ENCODE measurements around the gene SLC22A3.
"Not testable (repeated sequence)": the region's sequence is repeated elsewhere in the genome, so short reads cannot be mapped to it uniquely, and the experiment has no call there.

SLC22A3 gene

DNA sequence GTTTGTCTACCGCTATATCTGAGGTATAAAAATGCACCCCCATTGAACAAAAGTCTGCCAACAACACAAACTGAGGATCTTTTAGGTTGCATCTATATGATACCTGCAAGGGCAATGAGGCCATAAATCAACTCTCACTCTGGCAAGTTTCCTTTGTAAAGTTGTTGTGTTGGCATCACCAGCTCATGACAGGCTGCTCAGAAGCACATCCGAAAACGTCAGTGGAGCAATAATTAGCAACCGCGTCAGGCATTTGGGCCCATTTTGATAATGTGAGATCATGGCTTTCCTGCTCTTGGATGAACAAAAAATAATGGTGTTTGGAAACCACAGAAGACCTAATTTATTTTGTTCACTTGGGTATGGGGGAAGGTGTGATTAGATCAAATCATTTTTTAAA lies 12.0 kb upstream of the SLC22A3 start:
- no peak for DNase-seq (ENCODE audit: low read depth in 2 of 2)

DNA sequence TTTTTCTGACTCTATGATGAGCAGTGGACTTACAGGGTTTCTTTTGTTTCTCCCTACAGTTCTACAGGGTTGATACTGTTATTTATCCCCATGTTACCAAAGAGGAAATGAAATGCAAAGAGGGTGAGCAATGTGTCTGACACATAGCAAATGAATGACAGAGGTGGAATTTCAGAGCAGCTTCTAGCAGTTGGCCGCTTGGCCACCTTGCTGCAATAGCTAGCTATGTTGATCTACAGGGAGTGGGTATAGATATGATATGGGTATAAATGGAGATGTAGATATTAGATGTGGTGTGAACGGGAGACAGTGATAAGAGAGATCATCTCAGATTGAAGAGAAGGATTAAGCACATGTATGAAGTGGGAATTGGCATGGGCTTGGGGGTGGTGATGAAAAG lies 10.9 kb upstream of the SLC22A3 start:
- DNase-seq (ENCODE audit: low read depth in 2 of 2) = no peak

DNA sequence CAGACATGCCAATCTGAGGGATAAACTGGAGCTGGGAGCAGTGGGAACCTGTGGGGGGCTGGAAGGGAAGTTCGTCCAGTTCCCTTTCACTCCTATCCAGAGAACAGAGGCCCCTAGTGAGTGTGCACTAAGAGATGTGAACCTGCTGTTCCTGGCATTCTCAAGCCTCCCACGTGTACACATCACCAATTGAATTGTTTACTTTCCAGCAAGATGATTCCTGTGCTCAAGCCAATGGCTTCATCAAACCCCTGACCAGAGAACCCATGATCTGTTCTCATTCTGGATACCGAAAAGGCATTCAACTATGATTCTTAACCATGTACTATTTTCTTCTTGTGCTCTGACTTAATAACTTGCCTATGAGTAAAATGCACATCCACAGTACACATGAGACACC lies 10.2 kb upstream of the SLC22A3 start:
- no peak for DNase-seq (ENCODE audit: low read depth in 2 of 2)

DNA sequence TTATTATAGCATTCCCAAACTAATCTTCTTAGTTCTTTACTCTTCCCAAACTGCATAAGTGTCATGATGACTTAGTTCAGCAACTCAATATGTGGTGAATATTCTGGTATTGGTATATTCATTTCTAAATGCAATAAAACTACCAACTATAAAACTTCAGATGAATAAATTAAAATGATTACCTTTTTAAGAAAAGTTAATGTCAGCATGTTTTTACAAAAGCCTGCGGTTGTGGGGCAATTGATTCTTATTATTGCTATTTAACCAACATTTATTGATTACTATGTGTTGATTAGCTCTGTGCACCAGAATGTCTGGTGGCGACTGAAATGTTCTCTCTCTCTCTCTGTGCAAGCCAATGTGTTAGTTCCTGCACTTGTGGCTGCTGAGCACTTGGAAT lies 5.0 kb upstream of the SLC22A3 start:
- DNase-seq (ENCODE audit: low read depth in 2 of 2) = no peak

DNA sequence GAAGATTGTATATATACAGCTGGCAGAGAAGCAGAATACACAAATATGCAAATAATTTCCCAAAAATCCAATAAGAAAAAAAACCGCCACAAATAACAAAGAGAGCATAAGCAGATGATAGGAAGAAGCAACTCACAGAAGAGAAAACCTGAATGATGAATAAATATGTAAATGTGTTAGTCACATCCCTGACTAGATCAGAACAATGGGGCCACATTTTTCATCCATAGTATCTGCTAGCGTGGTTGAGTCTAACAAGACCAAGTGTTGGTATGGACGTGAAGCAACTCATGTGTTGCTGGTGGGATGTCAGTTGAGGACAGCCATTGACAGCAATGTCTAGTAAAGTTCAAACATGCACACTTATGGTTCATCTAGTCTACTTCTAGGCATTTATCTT lies 3.9 kb upstream of the SLC22A3 start:
- DNase-seq (ENCODE audit: low read depth in 2 of 2) = no peak

DNA sequence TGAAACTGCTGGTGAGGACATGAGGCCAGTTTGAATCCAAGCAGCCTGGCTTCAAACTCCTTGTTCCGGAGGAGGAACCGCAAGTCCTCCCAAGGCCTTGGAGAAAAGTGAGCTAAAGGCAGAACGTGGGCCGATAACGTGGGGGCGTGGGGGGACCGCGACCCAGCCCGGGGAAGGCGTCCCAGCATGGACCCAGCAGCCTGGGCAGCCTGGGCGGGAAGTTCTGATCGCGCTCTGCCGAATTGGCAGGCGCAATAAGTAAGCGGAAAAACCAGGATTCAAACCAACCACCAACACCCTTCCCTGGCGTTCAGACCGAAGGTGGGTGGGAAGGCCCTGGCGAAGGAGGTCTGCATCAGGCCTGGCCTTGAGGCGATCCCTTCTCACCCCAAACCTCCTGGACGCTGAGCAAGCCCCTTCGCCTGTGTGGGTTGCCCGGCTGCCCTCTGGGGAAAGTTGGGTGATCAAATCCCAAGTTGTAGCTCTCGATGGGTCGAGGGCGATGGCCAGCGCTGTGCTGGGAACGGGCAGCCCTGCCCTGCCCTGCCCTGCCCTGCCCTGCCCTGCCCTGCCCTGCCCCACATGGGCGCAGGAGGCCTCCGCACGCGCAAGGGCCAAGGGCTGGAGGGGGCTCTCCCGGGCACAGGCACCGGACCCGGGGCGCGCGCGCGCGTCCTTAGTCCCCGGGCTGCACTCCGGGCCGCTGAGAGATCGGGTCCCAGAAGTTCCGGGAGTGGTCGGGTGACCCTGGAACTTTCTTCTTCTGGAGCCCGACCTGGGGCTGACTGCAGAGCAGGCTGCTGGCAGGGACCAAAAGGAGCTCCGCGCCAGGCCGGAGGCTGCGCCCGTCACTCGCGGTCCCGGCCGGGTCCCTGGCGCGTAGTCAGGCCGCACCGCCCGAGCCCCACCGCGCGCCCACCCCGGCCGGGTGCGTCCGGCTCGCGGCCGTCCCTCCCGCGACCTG lies 637 bp upstream of the SLC22A3 start:
- DNase-seq (ENCODE audit: low read depth in 2 of 2) = no peak

DNA sequence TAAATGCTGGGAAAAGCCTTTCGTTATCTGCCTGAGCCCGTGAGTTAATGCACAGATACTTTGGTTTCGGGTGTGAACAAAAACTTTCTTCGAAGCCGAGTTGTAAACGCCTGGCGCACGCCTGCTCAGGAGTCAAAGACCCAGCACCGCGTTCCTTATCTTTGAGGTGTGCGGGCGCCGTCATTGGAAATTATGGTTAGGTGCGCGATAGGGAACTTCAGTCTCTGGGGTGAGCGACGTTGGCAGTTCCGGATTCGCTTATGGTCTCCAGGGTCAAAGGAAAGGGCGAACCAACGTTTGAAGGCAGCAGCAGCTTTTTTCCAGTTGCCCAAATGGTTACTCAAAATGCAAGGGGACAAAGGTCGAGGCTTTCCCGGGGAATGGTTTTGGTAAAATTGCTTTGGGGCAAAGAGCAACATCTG lies 853 bp downstream of the SLC22A3 start:
- DNase-seq (ENCODE audit: low read depth in 2 of 2) = no peak

DNA sequence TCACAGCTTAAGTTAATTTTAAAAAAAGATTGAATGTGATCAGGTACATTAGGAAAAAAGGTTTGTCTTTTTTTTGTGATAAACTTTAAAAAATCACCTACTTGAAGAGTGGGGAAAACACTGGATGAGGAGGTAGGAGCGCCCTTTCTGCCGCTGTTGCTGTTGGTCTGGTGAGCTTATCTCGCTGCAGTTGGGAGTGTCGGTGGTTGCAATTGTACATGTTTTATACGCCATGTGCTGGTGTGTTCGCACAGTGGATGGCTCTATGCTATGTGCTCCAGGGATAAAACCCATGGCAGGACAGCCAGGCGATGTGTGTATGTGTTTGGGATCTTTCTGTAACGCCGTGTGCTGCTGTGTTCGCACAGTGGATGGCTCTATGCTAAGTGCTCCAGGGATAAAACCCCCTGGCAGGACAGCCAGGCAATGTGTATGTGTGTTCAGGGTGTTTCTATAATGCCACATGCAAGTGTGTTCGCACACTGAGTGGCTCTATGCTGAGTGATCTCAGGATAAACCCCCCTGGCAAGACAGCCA lies 1.7 kb downstream of the SLC22A3 start:
- no peak for DNase-seq (ENCODE audit: low read depth in 2 of 2)

DNA sequence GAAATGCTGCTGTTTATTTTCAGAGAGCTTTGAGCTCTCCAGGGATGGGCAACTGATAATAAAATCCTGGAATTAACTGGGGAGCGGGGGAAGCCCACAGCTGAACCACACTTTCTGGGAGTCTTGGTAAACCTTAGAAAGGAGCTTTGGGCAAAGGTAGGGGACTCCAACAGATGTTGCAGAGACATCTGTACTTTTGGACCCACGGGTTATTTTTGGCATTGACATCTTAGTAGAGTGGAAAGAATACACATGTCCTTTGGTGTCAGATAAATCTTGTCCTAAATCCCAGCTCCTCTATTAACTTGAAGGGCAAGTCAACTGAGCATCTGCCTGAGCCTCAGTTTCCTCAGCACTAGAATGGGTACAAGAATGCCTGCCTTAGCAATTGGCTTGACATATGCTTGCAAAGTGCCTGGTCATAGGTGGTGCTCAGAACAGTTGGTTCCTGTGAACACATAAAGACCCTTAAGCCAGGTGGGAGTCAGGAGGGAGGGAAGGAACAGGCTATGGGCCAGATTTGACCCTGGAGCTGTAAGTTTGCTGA lies 5.8 kb downstream of the SLC22A3 start:
- no peak for DNase-seq (ENCODE audit: low read depth in 2 of 2)

DNA sequence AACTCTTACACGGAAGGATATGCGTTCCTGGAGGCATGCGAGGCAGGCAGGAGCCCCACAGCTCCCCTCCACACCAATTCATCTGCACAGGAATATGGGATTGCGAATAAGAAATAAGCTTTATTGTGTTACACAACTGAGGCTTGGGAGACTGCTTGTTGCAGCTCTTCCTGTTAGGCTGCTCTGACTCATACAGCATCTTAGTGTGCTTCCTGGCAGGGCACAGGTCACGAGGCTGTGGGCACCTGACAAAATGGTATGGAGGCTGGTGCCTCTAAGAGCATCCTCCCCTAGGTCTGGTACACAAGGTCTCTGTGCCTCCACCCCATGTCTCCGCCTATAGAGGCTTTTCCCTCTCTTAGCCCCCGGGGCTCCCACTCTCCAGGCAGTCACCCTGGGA lies 6.8 kb downstream of the SLC22A3 start:
- DNase-seq (ENCODE audit: low read depth in 2 of 2) = no peak

DNA sequence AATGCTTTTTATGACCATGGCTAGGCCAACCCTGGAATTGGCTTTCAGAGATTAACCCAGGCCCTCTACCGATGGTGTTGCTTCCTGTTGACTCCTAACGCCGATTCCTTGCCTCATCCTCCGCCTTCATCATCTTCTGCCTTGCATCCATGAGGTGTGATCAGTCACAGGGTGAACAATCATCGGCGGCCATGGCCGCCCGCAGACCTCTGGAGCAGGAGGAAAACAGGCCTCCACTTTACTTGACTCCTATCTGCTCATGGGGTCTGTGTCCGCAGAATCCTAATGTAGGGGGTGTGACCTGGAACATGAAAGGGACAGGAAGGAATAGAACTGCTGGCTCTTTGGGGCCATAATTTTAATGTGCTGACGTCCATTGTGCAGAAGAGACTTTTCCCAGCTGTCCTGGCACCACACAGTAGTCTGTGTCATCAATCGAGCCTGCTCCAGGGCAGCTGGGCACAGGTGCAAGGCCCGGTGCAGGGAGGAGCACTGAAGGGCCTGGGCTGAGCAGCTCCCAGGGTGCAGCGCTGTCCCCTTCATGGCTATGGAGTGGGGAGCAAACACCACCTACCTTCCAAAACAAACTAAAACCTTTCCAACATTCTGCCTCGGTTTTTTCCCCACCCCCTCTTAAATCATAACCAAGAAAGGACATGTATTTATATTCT lies 8.0 kb downstream of the SLC22A3 start:
- DNase-seq (ENCODE audit: low read depth in 2 of 2) = no peak

DNA sequence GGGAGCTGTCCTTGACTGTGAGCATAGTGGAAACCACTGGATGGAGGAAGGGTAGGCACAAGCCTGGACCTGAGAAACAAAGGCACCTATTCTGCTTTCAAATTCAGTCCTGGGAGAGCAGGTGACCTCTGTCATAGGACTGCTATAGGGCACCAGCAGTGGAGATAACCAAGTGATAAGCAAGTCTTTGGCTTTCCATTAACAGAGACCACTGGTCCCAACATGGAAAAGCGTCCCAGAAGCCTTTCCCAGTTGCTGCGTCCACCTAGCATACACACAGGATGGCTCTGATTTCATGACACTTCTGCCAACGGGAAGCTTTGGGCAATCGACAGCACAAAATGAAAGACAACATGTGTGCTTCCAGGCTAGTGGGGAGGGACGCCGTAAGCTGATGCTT lies 8.9 kb downstream of the SLC22A3 start:
- DNase-seq (ENCODE audit: low read depth in 2 of 2) = no peak

DNA sequence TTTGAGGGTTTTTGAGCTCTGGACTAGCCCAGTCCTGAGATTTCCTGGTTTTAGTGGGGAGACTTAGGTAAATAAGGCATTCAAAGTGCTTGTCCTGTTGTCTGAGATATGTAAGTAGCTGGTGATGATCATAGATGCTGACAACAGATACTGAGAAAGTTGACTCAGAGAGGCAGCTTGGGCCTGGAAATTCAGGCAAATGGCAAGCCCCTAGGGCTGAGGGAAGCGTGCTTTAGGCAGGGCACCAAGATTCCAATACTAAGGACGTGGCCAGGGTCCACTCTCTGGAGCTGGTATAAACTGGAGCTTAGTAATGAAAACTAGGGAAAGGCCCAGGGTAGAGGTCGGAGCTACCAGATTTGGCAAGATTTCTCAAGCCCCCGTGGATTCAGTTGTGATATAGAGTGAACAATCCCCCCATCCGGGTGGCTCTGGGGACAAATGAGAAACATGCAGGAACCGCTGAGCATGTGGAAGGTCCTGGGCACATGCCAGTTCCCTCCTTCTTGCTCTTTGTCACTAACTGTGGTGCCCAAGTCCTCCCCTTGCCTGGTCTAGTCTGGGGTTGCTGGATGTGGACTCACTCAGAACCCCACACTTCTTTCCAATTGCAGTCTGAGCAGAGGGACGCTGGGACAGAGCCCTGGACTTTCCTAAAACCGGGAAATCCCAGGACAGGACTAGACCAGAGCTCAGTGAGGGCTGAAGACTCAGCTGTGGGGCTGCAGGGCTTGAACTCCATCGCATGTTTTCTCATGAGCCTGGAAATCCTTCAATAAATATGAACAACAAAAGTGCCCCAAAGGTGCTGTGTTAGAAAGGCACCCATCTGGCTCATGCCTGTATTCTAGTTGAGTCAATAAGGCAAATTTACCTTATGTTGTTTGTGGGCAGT lies 10.3 kb downstream of the SLC22A3 start:
- no peak for DNase-seq (ENCODE audit: low read depth in 2 of 2)

DNA sequence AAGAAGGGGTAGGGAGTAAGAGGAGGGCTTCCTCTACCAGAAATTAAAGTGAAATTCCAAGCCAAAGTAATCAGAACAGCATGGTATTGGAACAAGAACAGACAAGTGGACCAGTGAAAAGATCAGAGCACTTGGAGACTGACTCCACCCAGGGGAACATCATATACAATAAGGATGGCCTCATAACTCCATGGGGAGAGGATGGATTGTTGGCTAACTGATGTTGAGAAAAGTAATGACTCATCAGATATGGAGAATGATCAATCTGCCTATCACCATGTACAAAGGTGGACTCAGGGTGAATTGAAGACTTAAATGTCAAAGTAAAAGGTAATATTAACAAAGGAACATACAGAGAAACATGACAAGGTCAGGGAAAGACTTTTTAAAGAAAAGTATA lies 12.8 kb downstream of the SLC22A3 start:
- DNase-seq (ENCODE audit: low read depth in 2 of 2) = no peak

DNA sequence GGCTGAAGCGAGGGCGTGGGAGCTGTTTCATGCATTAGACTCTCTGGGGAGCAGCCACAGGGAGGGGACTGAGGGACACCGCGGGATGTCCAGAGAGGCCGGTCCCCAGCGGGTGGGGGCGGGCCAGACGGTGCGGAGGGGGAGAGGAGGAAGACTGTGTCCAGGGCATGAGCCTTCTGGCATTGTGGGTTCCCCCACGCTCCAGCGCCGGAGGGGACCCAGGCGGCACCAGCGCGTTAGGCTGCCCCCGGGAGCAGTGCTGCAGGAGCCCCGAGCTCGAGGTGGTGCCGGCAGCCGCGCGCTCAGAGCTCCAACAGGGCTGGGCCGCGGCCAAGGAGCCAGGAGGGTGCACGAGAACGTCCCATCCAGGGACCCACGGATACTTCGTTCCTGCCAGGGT lies 14.4 kb downstream of the SLC22A3 start:
- DNase-seq (ENCODE audit: low read depth in 2 of 2) = no peak

DNA sequence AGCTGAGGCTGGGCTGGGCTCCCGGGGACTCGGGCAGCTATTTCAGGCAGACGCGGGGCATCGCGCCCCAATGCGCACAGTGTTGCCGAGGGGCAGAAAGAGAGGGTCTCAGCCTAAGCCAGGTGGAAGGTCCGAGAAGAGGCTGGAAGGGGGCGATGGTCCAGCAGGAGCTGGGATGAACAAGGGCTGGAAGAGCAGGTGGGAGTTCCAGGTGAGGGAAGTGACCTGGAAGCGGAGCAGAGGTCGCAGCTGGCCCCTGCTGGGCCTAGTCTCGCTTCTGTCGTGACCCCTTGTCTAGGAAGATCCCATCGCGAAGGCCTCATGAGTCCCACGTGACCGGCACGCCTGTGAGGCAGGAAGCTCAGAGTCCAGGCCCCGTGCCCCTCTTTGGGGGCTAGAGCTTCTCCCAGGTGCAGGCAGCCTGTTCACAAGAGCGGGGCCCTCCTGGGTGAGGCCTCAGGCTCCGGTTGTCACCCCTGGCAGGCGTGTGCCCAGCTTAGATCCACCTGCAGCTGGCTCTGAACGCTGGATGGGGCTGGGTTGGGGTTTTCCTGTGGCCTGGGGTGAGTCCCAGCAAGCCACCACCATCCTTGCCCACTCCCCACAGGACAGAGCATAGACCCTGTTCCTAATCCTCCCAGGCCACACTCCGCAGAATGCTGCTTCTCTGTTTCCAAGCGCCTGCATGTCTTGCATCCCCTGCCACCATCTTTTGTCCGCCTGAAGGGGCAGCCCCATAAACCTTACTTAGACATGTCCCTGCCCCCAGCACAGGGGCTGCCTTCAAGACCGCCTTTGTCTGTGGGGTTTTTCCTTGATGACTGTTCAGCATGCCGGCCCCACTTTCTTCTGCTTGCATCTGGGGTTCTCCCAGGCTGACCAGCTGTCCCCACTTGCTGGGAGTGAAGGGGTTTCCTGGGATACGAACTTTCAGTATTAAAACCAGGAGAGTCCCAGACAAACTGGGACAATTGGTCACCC lies 15.1 kb downstream of the SLC22A3 start:
- no peak for DNase-seq (ENCODE audit: low read depth in 2 of 2)

DNA sequence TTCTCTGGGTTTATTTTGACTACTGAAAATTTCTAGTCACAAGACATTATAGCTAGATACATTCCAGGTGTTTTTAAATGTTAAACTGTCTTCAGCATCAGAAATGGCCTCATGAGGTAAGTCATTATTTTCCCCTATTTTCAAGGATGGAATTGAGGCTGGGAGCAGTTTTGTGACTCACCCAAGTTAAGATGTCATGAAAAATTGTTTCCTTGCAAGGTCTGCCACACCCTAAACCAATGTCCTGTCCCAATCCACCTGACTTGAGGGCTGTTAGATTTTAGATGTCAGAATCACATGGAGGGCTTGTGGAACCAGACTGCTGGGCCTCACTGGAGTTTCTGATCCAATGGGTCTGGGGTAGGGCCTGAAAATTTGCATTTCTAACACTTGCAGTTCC lies 16.9 kb downstream of the SLC22A3 start:
- no peak for DNase-seq (ENCODE audit: low read depth in 2 of 2)

DNA sequence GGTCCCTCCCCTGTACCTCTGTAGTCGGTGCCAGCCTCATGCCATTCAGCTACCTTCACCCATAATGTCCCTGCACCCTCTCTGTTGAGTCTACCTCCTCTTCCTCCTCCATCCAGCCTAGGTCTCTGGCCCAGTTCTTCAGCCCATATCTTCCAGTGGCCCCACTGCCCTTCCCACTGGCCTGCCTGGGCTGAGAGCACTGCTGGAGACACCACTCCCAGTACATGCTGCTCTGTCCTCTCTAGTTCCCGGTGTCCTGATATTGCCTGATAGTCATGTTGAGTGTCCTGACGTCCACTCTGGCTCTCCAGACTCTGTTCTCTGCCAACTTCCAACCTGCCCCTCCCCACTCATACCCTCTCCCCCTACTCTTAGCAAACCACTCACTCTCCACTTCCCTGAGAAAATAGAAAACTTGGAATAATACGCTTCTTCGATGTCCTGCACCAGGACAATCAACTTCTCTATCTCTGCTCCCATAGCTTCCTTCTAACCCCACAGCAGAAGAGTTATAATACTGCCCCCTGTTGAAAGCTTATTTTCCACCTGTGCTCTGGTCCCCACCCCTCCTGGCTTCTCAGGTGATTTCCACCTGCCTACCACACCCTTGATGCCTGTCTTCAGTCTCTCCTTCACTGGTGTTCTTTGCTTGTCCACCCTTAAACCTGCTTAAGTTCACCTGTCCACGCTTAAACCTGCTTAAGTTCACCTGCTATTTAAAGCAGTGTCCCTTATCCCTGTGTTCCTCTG lies 19.8 kb downstream of the SLC22A3 start:
- DNase-seq (ENCODE audit: low read depth in 2 of 2) = no peak

DNA sequence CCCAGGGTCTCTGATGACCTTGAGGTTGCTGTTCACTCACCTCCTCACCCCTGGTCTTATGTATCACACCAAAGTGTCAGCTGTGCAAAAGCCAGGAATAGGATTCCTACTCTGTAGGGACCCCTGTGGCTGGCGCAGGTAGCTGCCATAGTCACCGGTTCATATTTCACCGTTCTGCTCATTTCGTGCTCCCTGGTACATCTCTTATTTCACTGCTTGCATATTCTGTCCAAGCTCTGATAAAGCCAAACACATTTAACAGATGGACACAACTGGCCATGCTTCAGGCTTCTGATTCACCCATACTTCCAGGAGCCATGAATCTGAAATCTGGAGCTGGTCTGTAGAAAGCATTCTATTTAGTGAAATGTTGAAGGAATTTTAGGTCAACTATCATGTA lies 20.5 kb downstream of the SLC22A3 start:
- no peak for DNase-seq (ENCODE audit: low read depth in 2 of 2)

DNA sequence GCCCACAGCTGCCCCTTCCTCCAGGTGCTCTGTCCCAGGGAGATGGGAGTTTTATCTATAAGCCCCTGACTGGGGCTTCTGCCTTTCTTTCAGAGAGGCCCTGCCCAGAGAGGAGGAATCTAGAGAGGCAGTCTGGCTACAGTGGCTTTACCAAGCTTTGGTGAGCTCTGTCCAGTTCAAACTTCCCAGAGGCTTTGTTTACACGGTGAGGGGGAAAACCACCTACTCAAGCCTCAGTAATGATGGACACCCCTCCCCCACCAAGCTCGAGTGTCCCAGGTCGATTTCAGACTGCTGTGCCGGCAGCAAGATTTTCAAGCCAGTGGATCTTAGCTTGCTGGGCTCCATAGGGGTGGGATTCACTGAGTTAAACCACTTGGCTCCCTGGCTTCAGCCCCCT lies 25.4 kb downstream of the SLC22A3 start:
- not testable (repeated sequence) for DNase-seq (ENCODE audit: low read depth in 2 of 2)

All from stimulated activated CD8-positive, alpha-beta memory T cell treated with anti-CD3 and anti-CD28 coated beads, Interleukin-2, amount 100 ng/mL, for 1 hour (primary cell).